Kidney epithelial cell (primary cell): ENCODE data around the gene LNP1. TPM values are rescaled to one million over a fixed set of nuclear protein-coding genes. Genes with fewer than 3 reads are reported as not detected.

Source experiments
- DNase-seq: peaks from one replicate; pipeline ENCODE4 v3.0.0-alpha.2; 2010; ENCODE audit warnings: low read depth
- H3K27me3 ChIP-seq: 2 replicates; pipeline ENCODE4 v1.6.0; 2011; ENCODE audit warnings: low read length; ENCODE audit not compliant: control insufficient read depth, insufficient read depth
- H3K36me3 ChIP-seq: 2 replicates; pipeline ENCODE4 v1.5.1; 2011; ENCODE audit warnings: low read length; ENCODE audit not compliant: control insufficient read depth, insufficient read depth
- H3K4me3 ChIP-seq: 2 replicates; pipeline ENCODE4 v1.5.1; 2011; ENCODE audit warnings: low read depth, mild to moderate bottlenecking, control low read depth, low read length
- total RNA-seq: library from RNA; depleted of rRNA; stranded (reverse); fragments of >200 nt; gene quantifications from 2 replicates; pipeline ENCODE4 v1.2.3, GENCODE V29; 2015
- TF ChIP-seq, protein P1 (sequence below): IDR thresholded peaks from 2 replicates; pipeline ENCODE4 v1.5.1; 2011; ENCODE audit warnings: mild to moderate bottlenecking, moderate library complexity, low read length, control low read depth, inconsistent platforms; ENCODE audit not compliant: insufficient read depth, poor library complexity, severe bottlenecking

Gene LNP1
- total RNA-seq, 1 donor from 2014 or later, result 1.6 TPM

- TF ChIP-seq, protein P1, sequence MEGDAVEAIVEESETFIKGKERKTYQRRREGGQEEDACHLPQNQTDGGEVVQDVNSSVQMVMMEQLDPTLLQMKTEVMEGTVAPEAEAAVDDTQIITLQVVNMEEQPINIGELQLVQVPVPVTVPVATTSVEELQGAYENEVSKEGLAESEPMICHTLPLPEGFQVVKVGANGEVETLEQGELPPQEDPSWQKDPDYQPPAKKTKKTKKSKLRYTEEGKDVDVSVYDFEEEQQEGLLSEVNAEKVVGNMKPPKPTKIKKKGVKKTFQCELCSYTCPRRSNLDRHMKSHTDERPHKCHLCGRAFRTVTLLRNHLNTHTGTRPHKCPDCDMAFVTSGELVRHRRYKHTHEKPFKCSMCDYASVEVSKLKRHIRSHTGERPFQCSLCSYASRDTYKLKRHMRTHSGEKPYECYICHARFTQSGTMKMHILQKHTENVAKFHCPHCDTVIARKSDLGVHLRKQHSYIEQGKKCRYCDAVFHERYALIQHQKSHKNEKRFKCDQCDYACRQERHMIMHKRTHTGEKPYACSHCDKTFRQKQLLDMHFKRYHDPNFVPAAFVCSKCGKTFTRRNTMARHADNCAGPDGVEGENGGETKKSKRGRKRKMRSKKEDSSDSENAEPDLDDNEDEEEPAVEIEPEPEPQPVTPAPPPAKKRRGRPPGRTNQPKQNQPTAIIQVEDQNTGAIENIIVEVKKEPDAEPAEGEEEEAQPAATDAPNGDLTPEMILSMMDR, result no peak
- H3K36me3 ChIP-seq, result no peaks in the 10 kb centered on the region
- no peak for DNase-seq
- H3K27me3 ChIP-seq, result no peaks in the 10 kb centered on the region
- no peak overlapping the region for H3K4me3 ChIP-seq
Observed at GRCh38 chr3:100426067-100426682, 24.8 kb downstream of the LNP1 start.

- H3K36me3 ChIP-seq, result no peaks in the 10 kb centered on the region
- H3K27me3 ChIP-seq, result no peaks in the 10 kb centered on the region
- no peak for DNase-seq
- no peak overlapping the region for H3K4me3 ChIP-seq
- TF ChIP-seq, protein P1, result no peak
Observed at GRCh38 chr3:100427699-100428098, 26.4 kb downstream of the LNP1 start.

DNA sequence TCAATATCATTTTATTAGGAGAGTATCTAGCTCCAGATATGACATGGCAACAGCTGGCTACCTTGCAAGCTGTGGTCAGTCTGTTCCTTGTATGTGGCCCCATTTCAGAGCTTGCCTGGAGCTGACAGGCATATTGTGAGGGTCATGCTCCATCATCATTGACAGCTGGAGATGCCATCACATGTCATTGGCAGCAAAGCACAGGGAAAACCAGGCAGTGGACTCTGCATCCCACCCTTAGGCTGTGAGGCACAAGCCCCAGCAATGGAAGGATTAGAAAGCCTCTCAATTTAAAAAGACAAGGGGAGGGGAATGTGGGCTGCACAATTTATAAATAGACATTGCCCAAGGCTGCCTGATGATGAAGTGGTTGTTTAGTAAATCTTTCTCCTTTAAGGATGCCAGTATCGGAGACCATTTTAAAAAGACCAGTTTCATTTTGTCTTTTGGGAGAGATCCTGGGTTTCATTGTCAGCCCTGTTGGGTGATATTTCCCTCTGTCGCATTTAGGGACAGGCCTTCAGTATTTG is 27.9 kb downstream of the LNP1 start:
- no peak for DNase-seq
- H3K4me3 ChIP-seq, result no peak overlapping the region
- H3K27me3 ChIP-seq, result no peaks in the 10 kb centered on the region
- no peaks in the 10 kb centered on the region for H3K36me3 ChIP-seq
- TF ChIP-seq, protein P1, result no peak

DNA sequence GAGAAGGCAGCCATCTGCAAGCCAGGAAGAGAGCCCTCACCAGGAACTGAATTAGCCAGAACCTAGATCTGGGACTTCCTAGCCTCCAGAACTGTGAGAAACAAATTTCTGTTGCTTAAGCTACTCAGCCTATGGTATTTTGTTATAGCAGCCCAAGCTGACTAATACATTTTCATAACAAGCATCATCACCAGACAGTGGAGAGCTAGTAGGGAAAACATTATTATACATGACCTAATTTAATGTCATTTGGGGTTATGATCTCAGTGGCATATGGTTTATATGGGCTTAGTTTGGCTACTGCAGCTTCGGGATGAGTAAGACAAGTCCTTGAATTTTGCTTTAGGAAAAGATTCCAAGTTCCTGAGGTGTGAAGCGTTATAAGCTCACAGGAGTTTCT is 35.6 kb downstream of the LNP1 start:
- no peaks in the 10 kb centered on the region for H3K27me3 ChIP-seq
- TF ChIP-seq, protein P1, result no peak
- H3K4me3 ChIP-seq, result no peak overlapping the region
- no peaks in the 10 kb centered on the region for H3K36me3 ChIP-seq
- no peak for DNase-seq

DNA sequence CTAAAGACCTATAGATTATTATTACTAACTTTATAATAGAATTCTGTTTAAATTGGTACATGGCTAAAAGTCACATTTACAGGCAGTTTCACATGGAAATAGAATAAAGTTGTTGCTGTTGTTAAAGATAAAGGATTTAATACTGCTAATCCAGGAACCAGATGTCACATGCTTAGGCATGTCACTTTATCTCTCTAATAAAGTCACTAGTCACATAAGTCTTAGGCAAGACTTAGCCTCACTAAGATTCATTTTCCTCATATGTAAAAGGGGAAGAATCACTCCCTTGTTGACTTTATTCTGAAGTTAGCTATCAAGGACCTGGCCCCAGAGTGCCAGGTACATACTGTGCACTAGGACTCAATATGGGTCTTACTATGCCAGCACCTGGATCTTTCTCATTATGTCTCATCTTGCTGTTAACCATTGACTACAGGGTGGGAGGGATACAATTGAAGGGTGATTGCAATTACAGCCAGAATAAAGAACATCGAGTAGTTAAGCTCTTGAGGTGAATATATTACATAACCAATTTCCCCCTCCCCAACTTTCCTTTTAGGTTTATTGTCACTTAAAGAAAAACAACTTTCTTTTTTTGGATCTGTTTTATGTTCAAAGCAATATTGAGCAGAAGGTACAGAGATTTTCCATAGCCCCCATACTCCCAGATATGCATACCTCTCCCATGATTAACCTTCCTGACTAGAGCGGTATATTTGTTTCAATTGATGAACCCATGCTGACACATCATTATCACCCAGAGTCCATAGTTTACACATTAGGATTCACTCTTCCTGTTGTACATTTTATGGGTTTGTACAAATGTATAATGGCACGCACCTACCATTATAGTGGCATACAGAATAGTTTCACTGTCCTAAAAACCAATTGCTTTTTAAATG is 36.6 kb downstream of the LNP1 start:
- Histone ChIP-seq H3K4me3 (no peak overlapping the region), H3K36me3 (no peaks in the 10 kb centered on the region), H3K27me3 (no peaks in the 10 kb centered on the region)
- TF ChIP-seq, protein P1, result no peak
- no peak for DNase-seq
